ENCODE measurements around the gene PSAT1.
"Not testable (repeated sequence)": the region's sequence is repeated elsewhere in the genome, so short reads cannot be mapped to it uniquely, and the experiment has no call there.

The PSAT1 gene

GRCh38 chr9:78296893-78297671 is at the start of gene PSAT1:
Gene PSAT1, plus strand, starts transcription at chr9:78297125. Its CDS starts 86 bp downstream, at chr9:78297211.
- DNase-seq (ENCODE audit: low read depth in 2 of 3, low spot score in 1 of 3), result peak; percentile 83 to 89 (median 89)

DNA sequence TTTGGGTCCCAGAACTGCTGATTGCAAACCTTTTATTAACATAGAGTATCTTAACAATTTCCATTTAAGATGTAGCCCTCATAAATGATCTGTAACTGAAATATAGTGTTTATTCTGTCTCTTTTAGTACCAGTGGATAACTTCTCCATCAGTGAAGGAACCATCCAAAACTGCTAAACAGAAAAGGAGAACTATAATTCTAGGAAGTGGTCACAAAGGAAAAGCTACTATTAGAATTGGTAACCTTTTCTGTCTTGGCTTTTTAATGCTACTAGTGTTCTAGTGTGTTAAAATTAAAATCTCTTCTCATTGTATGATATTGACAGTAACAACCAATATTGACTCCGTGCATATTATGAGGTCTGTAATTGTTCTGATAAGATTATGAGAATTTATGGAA is 48.3 kb upstream of the PSAT1 start:
- no peak for DNase-seq (ENCODE audit: low read depth in 2 of 3, low spot score in 1 of 3)

- no peak for DNase-seq (ENCODE audit: low read depth in 2 of 3, low spot score in 1 of 3)
Observed at GRCh38 chr9:78249542-78249941, 47.4 kb upstream of the PSAT1 start.

- no peak for DNase-seq (ENCODE audit: low read depth in 2 of 3, low spot score in 1 of 3)
Observed at GRCh38 chr9:78252616-78253015, 44.3 kb upstream of the PSAT1 start.

GRCh38 chr9:78253285-78253684 is 43.6 kb upstream of the PSAT1 start:
- no peak for DNase-seq (ENCODE audit: low read depth in 2 of 3, low spot score in 1 of 3)

DNA sequence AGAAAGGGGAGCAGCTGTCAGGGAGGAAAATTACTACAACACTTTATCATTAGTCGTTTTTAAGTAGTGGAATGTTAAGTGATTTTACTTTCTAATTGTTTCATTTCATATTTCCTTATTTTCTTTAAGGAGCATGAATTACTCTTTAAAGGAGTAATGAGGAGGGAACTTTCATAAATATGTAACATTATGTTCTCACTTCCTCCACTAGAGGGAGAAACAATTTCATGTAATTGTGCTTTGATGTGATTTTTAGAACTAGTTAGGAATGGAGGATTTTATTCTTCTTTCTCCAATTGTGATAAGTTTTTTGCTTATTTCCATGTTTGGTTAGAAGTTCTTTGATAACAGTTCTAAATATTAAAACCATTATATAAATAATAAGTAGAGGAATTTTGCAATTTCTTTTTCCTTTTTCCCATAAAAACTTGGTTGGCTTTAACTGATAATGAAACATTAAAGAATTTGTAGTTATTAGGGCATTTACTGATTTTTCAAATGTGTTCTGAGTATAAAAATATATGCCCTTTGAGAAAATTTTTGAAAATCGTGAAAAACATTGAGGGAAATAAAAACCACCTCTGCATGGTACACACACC is 35.4 kb upstream of the PSAT1 start:
- DNase-seq (ENCODE audit: low read depth in 2 of 3, low spot score in 1 of 3), result no peak

GRCh38 chr9:78262655-78263054 is 34.3 kb upstream of the PSAT1 start:
- no peak for DNase-seq (ENCODE audit: low read depth in 2 of 3, low spot score in 1 of 3)

- no peak for DNase-seq (ENCODE audit: low read depth in 2 of 3, low spot score in 1 of 3)
Observed at GRCh38 chr9:78267889-78268288, 29.0 kb upstream of the PSAT1 start.

- no peak for DNase-seq (ENCODE audit: low read depth in 2 of 3, low spot score in 1 of 3)
Observed at GRCh38 chr9:78269784-78270183, 27.1 kb upstream of the PSAT1 start.

GRCh38 chr9:78272307-78272706 is 24.6 kb upstream of the PSAT1 start:
- DNase-seq (ENCODE audit: low read depth in 2 of 3, low spot score in 1 of 3), result no peak

- DNase-seq (ENCODE audit: low read depth in 2 of 3, low spot score in 1 of 3), result no peak
Observed at GRCh38 chr9:78273761-78274160, 23.2 kb upstream of the PSAT1 start.

DNA sequence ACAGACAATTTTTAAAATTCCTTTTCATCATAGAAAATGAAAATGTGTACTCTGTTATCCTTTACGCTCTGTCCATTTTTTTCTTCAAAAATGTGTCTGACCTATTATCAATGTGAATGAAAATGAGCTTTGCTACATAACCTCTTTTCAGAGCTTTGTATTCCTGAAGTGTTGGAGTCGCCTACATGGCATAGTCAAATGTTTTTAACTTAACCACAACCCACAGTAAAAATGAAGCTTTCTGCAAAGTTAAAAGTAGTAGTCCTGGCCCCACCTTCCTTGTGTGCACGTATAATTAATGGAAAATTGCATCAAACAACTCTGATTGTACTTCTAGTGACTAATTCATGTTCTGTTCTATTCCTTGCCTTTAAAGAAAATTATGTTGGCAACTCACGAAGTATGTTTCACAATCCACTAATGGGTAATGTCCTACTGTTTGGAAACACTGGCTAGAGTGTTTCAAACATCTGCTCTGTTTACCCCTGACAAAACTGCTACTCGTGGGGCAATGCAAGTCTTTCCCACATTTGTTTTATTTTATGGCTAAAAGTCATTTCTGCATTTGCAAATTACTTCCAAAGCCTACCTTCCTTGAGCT is 18.6 kb upstream of the PSAT1 start:
- DNase-seq (ENCODE audit: low read depth in 2 of 3, low spot score in 1 of 3), result no peak

- DNase-seq (ENCODE audit: low read depth in 2 of 3, low spot score in 1 of 3), result no peak
Observed at GRCh38 chr9:78278801-78279200, 18.1 kb upstream of the PSAT1 start.

GRCh38 chr9:78280982-78281668 is 15.8 kb upstream of the PSAT1 start:
- DNase-seq (ENCODE audit: low read depth in 2 of 3, low spot score in 1 of 3), result no peak

GRCh38 chr9:78284181-78284580 is 12.7 kb upstream of the PSAT1 start:
- not testable (repeated sequence) for DNase-seq (ENCODE audit: low read depth in 2 of 3, low spot score in 1 of 3)

DNA sequence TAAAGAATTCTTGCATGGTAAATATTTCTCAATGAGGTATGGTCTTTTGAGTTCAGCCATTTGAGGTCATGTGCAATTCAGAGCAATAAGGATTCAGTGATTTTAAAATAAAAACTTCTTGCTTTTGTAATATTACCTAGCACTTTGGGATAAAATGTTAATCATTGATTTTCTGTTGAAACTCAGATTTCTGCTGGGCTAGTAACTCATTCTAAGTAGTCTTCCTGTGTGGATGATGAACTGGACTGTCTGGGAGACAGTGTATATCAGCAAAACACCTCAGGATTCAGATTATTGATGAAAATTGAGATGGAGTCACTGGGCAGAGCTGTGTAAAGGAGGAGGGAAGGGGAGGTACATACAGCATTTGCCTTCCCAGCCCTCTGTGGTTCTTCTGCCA is 10.8 kb upstream of the PSAT1 start:
- DNase-seq (ENCODE audit: low read depth in 2 of 3, low spot score in 1 of 3), result no peak

GRCh38 chr9:78286946-78287388 is 10.0 kb upstream of the PSAT1 start:
- no peak for DNase-seq (ENCODE audit: low read depth in 2 of 3, low spot score in 1 of 3)

- no peak for DNase-seq (ENCODE audit: low read depth in 2 of 3, low spot score in 1 of 3)
Observed at GRCh38 chr9:78288214-78288892, 8.6 kb upstream of the PSAT1 start.

GRCh38 chr9:78289474-78289873 is 7.5 kb upstream of the PSAT1 start:
- DNase-seq (ENCODE audit: low read depth in 2 of 3, low spot score in 1 of 3), result no peak

GRCh38 chr9:78291240-78291925 is 5.5 kb upstream of the PSAT1 start:
- DNase-seq (ENCODE audit: low read depth in 2 of 3, low spot score in 1 of 3), result no peak

- no peak for DNase-seq (ENCODE audit: low read depth in 2 of 3, low spot score in 1 of 3)
Observed at GRCh38 chr9:78292026-78292425, 4.9 kb upstream of the PSAT1 start.

Data from stimulated activated CD4-positive, alpha-beta T cell treated with anti-CD3 and anti-CD28 coated beads, Interleukin-12 subunit alpha, Interleukin-12 subunit beta, amount 100 ng/mL, for 48 hours (primary cell).